Esophagus (tissue), 2 donors: Measurements from ENCODE around the gene CDK6. TPM values are rescaled to one million over a fixed set of nuclear protein-coding genes. Genes with fewer than 3 reads are reported as not detected.

Experiments
- H3K27ac ChIP-seq, 2 donors: one replicate each; pipeline ENCODE4 v1.5.1; 2013; ENCODE audit warnings: low read depth in 2 of 2, mild to moderate bottlenecking in 2 of 2, inconsistent platforms in 1 of 2, low read length in 1 of 2, moderate library complexity in 1 of 2
- H3K27me3 ChIP-seq, 2 donors: one replicate each; pipeline ENCODE4 v1.6.1; 2013; ENCODE audit warnings: low read length in 2 of 2, control low read depth in 1 of 2, mild to moderate bottlenecking in 1 of 2; ENCODE audit not compliant: insufficient read depth in 2 of 2, control insufficient read depth in 1 of 2
- H3K36me3 ChIP-seq, 2 donors: one replicate each; pipeline ENCODE4 v1.6.1; 2013; ENCODE audit warnings: low read length in 1 of 2; ENCODE audit not compliant: control insufficient read depth in 2 of 2, insufficient read depth in 2 of 2
- H3K4me1 ChIP-seq, 2 donors: one replicate each; pipeline ENCODE4 v1.6.1; 2013; ENCODE audit warnings: low read length in 1 of 2; ENCODE audit not compliant: control insufficient read depth in 2 of 2, insufficient read depth in 2 of 2
- H3K4me3 ChIP-seq, 2 donors: one replicate each; pipeline ENCODE4 v1.5.1; 2013; ENCODE audit warnings: low read length in 2 of 2, mild to moderate bottlenecking in 2 of 2, low read depth in 1 of 2, moderate library complexity in 1 of 2
- H3K9me3 ChIP-seq, 2 donors: one replicate each; pipeline ENCODE4 v1.6.1; 2013; ENCODE audit warnings: mild to moderate bottlenecking in 2 of 2, low read depth in 1 of 2, low read length in 1 of 2, moderate library complexity in 1 of 2; ENCODE audit not compliant: control insufficient read depth in 2 of 2, insufficient read depth in 1 of 2
- WGBS, 2 donors: extraction: QIAGEN DNeasy Blood & Tissue Kit; methylation state at CpG; one replicate each; pipeline ENCODE4 v1.1.7; 2013; 5-methylcytosine and 5-hydroxymethylcytosine counted together
- polyA plus RNA-seq, 2 donors: library from polyadenylated mRNA; stranded (reverse); fragments of 200-250 nt; gene quantifications; one replicate each; pipeline ENCODE4 v1.2.3, GENCODE V29; 2013
- donor health status: healthy with polysubstance abuse.
- donor health status: Bipolar disorder and iron deficiency.

The CDK6 gene
- polyA plus RNA-seq, 2 donors: 1.4 to 2.2 TPM

DNA sequence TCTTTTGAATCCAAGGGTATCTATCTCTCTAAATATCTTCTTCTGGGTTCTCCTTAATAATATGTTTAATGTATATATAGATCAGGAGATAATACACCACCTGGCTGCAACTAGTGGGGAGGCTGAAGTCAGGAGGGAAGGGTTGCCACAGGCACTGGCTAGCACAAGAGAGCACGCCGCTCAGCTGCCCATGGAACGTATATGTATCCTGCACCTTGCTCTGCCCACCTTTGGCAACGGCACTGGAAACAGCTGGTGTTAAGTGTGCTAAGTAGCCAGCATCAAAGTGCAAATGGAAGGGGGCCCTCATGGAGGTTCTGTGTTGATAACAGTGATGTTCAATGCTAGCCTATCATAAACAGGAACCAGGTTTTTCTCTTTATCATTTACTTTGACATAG is 196.4 kb downstream of the CDK6 start:
- WGBS, 2 donors: 84 to 86% methylated on average over 4 of the region's 4 CpGs

DNA sequence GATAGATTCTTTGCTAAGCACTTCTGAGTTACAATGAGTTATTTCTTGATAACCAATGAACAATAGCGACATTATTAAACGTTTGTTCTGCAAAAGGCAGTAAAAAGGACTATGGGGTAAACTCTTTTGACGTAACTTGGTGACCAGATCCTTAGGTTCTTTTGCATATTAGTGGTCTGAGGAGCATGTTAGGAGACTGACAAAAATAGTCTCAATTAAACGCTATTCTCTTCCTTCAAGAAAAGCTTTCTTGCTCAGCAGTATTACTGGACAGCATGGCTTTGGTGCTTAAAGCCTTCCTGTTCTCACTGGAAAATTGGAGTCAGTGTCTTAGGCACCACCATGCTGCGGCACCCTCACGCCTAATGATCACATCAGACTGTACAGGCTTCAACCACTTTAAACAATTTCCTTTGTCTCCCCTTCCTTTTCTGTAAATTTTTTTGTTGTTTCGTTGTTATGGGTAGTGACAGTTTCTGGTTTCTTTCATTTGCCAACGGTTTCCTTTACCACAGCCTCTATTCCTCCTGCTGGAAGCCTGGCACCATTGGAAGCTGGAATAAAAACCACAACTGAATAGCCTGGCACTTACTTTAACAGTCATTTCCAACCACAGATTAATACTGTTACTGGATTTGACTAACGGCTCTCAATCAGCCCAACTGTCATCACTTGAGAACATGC is 197.0 kb downstream of the CDK6 start:
- H3K4me1 ChIP-seq: no peaks in the 10 kb centered on the region
- 74 to 79% methylated on average over 9 of the region's 9 CpGs for WGBS, 2 donors
- H3K27ac ChIP-seq: no peak overlapping the region
- H3K4me3 ChIP-seq: no peak overlapping the region
- H3K27me3 ChIP-seq: no peaks in the 10 kb centered on the region
- H3K9me3 ChIP-seq: no peaks in the 10 kb centered on the region
- H3K36me3 ChIP-seq: peaks cover 0 to 2% of the 10 kb centered on the region in 2 donors

More for the DNA sequence above, 196.4 kb downstream of the CDK6 start:
- peaks cover 0 to 2% of the 10 kb centered on the region in 2 donors for H3K36me3 ChIP-seq
- H3K9me3 ChIP-seq: no peaks in the 10 kb centered on the region
- no peak overlapping the region for H3K27ac ChIP-seq
- no peak overlapping the region for H3K4me3 ChIP-seq
- H3K4me1 ChIP-seq: peaks cover 0 to 5% of the 10 kb centered on the region in 2 donors
- H3K27me3 ChIP-seq: no peaks in the 10 kb centered on the region

DNA sequence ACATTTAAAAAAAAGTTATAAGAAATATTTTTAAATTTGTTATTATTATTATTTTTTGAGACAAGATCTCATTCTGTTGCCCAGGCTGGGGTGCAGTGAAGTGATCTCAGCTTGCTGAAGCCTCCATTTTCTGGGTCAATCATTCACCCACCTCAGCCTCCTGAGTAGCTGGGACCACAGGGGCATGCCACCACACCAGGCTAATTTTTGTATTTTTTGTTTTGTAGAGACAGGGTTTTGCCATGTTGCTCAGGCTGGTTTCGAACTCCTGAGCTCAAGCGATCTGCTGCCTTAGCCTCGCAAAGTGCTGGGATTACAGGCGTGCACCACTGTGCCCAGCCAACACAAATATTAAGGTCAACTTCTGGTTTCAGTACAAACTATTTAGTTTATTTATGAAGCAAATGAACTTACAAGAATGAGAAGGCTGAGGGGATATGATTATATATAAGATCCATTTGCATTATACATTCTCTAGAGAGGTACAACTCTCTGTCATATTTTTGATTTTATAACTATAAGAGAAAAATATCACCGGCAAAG is 200.3 kb downstream of the CDK6 start:
- H3K27me3 ChIP-seq: no peaks in the 10 kb centered on the region
- WGBS, 2 donors: 90% methylated on average over 5 of the region's 5 CpGs
- peaks cover 0 to 2% of the 10 kb centered on the region in 2 donors for H3K4me1 ChIP-seq
- no peaks in the 10 kb centered on the region for H3K9me3 ChIP-seq
- H3K27ac ChIP-seq: no peak overlapping the region
- no peaks in the 10 kb centered on the region for H3K36me3 ChIP-seq
- H3K4me3 ChIP-seq: no peak overlapping the region

DNA sequence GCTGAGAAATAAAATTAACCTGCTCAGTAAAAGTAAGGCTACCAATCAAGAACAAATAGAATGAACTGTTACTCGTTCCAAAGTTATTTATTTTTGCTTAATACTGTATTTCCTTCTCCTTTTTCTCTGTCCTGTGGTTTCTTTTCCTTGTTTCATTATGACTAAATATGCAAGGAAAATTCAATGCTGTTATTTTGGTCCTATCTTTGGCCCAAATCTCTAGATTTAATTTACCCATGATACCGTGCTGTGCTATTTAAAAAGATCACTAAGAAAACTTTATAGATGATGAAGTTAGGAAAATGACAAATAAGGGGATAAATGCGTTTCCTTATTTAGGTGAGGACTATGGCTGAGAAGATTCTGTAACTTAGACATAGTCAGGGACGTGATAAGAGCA is 200.8 kb downstream of the CDK6 start:
- Histone ChIP-seq H3K36me3 (no peaks in the 10 kb centered on the region), H3K27ac (peak overlapping the region in 1 of 2 donors; percentile 31), H3K9me3 (no peaks in the 10 kb centered on the region), H3K27me3 (no peaks in the 10 kb centered on the region), H3K4me1 (peaks cover 0 to 2% of the 10 kb centered on the region in 2 donors), H3K4me3 (no peak overlapping the region)
- WGBS, 2 donors: 54 to 62% methylated on average over 4 of the region's 4 CpGs

DNA sequence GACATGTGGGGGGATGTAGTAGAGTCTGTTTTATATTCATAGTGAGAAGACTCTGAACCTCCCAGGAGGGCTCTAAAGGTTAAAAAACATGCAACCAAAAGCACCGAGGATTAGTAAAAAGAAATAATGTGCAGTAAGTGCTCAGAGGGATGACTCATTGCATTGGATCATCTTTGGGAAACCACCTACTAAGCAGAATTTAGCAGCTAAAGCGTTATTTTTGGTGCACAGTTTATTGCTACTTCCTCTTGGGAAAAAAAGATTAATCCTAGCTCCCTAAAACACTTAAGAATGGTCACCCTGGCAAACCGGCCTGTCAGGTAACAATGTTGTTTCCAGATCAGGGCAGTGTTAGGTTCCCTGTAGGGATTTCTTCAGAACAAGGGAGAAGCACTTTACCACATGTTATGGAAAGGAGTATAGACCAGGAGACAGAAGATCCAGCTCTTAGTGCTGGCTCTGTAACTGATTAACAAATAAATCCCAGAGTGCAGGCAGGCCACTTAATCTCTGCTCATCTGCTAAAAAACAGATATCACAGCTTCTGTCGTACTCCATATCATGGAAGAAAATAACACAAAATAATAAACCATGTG is 201.4 kb downstream of the CDK6 start:
- 17 to 24% methylated on average over 4 of the region's 4 CpGs for WGBS, 2 donors
- Histone ChIP-seq H3K4me1 (peaks cover 0 to 2% of the 10 kb centered on the region in 2 donors), H3K27ac (peak overlapping the region; percentile 31 to 41)

DNA sequence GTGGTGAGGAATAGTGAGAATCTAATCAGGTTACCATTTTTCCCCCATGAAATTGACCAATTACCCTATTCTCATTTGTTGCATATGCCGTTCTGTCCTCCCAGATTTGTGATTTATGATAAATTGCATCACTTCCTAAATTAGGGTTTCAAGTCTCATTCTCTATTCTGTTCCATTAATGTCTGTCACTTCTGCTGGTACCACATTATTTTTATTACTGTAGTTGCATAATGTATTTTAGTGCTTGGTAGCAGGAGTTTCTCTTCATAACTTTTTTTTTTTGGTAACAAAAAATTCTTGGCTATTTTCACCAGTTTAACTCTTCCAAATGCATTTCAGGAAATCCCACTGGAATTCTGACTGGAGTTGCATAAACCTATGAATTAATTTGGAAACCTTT is 202.2 kb downstream of the CDK6 start:
- H3K4me1 ChIP-seq: peaks cover 0 to 2% of the 10 kb centered on the region in 2 donors
- no peaks in the 10 kb centered on the region for H3K27me3 ChIP-seq
- no peak overlapping the region for H3K4me3 ChIP-seq
- 54 to 57% methylated on average over 1 of the region's 1 CpG for WGBS, 2 donors
- H3K27ac ChIP-seq: no peak overlapping the region
- no peaks in the 10 kb centered on the region for H3K9me3 ChIP-seq
- H3K36me3 ChIP-seq: no peaks in the 10 kb centered on the region

More for the DNA sequence above, 201.4 kb downstream of the CDK6 start:
- H3K4me3 ChIP-seq: no peak overlapping the region
- H3K9me3 ChIP-seq: no peaks in the 10 kb centered on the region
- no peaks in the 10 kb centered on the region for H3K36me3 ChIP-seq
- H3K27me3 ChIP-seq: no peaks in the 10 kb centered on the region

DNA sequence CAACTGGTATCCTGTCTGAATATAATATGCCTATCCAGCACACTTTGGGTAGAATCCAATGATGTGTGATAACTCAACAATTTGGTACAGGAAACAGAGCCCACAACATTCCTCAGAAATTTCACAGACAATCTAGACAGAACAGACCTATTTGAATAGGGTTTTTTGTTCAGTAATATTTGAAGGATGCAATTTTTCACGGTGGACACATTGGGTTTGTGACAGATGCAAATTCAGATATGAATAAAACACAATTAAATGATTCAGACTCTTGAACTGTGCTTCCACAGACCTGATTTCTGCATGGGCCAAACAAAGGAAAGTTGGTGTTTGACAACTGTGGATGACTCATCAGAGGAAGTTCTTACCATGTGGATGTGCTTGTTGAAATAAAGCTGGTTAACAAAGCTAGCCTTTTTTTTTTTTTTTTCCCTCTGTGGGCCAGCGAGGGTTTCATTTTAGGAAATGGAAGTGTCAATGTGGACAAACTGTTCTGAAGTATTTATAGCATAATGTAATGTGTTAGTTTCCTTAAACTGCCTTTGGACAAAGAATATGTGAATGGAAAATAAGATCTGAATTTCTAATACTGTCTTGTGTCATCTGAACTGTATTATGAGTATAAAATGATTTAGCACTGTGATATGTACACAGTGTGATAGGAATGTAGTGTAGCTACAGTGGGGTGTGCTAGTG is 203.0 kb downstream of the CDK6 start:
- H3K4me3 ChIP-seq: no peak overlapping the region
- H3K4me1 ChIP-seq: peaks cover 0 to 2% of the 10 kb centered on the region in 2 donors
- WGBS, 2 donors: 2 to 9% methylated on average over 2 of the region's 2 CpGs
- peak overlapping the region in 1 of 2 donors; percentile 14 for H3K27ac ChIP-seq
- no peaks in the 10 kb centered on the region for H3K36me3 ChIP-seq
- H3K27me3 ChIP-seq: no peaks in the 10 kb centered on the region
- H3K9me3 ChIP-seq: no peaks in the 10 kb centered on the region

DNA sequence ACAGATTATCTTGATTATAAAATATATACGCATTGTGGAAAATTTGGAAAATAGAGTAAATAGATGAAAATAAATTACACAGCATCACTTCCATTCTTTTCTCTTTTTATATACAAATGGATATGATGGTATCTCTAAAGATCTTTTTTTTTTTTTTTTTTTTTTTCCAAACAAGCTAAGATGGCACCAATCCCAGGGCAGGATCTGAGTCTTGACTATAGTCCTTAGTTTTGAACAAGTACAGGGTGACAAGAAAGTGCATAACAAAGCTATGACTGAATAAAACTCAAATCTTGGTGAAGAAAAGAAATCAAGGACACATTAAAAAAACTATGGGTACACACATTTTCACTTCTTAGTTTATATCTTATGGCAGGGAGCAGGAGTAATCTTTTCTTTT is 203.6 kb downstream of the CDK6 start:
- Histone ChIP-seq H3K9me3 (no peaks in the 10 kb centered on the region), H3K27ac (peak overlapping the region in 1 of 2 donors; percentile 14), H3K4me3 (no peak overlapping the region), H3K27me3 (no peaks in the 10 kb centered on the region), H3K36me3 (no peaks in the 10 kb centered on the region), H3K4me1 (peaks cover 0 to 2% of the 10 kb centered on the region in 2 donors)
- 94% methylated on average over 1 of the region's 1 CpG for WGBS, 2 donors

DNA sequence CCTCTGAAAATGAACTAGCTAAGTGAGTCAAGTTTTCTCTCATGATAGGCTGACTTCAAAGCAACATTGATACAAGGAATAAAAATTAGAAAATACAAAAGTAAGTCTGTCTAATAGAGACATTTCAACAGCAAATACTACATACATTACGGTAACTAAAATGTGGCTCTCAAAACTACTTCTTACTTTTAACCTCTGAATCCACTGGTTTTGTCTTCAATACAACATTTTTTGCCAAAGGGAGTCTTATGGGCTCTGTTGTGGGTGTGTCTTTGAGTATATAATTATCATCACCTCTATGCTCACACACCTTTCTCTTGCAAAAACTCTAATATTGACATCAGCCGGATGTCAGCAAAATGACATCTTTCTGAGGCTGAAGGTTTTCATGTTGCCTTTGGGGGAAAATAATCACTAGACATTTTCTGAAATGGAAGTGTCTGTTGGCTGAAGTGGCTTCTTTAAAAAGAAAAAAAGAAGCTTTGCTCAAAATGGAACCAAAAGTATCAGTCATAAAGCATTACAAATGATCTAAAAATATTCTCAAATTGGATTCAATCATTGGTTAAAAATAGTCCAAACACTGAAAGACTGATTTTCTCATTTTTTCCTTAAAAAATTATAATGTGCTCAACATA is 204.4 kb downstream of the CDK6 start:
- Histone ChIP-seq H3K4me1 (peaks cover 0 to 2% of the 10 kb centered on the region in 2 donors), H3K27me3 (no peaks in the 10 kb centered on the region), H3K9me3 (no peaks in the 10 kb centered on the region), H3K4me3 (no peak overlapping the region), H3K36me3 (no peaks in the 10 kb centered on the region), H3K27ac (no peak overlapping the region)
- 84% methylated on average over 2 of the region's 2 CpGs for WGBS, 2 donors
